ENCODE measurements around the gene TIGD4.

- TF ChIP-seq CTCF (IDR thresholded peaks at IDR 0.05; ENCODE audit: low read depth, low read length) (no peak), EZH2phosphoT487 (IDR thresholded peaks at IDR 0.05; ENCODE audit: low read depth) (no peak)
These were observed 40.7 kb downstream of the TIGD4 start for GRCh38 chr4:152738827-152739226.

All from OCI-LY3 (cell line).